HG02588 (cell line): ENCODE results near the gene MRPL49.
"Not testable (repeated sequence)": the region's sequence is repeated elsewhere in the genome, so short reads cannot be mapped to it uniquely, and the experiment has no call there.

Experiments
- ATAC-seq: cut with Tn5 transposase; IDR thresholded peaks from one replicate; pipeline ENCODE4 v1.9.1; 2021; ENCODE audit warnings: mild to moderate bottlenecking, moderate library complexity; ENCODE audit not compliant: unreplicated experiment

Gene MRPL49

DNA sequence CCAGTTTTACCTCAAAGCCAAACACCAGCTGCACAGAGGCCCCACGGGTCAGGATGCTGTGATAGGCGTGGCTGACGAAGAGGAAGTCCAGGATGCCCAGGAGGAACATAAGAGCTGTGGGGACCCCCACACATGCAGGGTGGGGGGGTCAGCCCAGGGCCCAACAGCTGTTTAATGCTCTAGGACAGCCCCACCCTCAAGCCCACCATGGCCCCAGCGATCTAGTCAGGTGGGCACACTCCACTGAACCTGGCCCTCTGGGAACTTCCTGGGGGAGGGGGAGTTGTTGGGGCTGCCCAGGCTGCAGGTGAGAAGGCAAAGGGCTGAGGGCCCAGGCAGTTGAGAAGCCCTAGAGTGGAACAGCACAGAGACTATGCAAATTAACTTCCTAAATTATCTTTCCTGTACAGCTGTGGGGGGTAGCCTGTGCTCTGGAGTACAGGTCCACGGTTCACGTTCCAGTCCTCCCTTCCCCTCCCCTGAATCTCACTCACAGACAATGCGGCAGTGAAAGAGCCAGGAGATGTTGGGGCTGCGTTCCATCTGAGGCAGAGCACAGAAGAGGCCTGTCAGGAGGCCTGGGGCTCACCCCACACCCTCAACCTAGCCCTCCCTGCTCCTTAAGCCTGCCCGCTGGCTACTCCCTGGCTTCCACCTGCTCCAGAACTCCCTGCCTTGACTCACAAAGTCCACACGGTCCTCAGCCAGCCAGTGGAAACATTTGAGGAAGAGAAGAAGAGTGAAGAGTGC, 10.3 kb downstream of the MRPL49 start:
- peak; percentile 35 for ATAC-seq

DNA sequence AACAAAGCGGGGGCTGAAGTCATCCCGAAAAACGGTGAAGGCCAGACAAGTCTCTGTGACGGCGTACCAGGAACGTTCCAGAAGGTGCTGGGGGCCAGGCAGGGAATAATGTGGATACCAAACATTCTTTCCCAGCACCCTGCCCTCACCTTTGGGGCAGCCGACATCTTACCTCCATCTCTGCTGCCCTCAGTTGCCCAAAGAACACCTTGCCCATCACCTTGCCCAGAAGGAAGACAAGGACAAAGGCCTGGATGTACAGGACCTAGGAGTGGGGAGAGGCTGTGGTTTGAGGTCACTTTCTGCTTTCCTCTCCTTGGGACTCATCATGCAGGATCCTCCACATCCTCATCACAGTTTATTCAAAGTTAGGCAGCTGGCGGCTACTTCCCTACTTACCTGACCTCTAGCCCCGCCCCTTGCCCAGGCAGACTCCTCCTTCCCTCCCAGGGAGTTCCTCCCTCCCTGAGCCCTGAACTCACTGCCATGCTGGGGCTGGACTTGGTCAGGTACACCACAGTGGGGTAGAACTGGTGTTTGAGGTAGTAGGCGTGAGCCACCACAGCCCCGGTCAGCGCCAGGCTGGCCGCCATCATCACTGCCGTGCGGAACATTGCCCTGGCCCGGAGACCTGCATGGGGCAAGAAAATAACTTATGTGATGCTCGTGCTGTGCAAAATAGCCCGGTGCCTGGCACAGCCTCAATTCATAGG, 11.0 kb downstream of the MRPL49 start:
- ATAC-seq, result no peak

DNA sequence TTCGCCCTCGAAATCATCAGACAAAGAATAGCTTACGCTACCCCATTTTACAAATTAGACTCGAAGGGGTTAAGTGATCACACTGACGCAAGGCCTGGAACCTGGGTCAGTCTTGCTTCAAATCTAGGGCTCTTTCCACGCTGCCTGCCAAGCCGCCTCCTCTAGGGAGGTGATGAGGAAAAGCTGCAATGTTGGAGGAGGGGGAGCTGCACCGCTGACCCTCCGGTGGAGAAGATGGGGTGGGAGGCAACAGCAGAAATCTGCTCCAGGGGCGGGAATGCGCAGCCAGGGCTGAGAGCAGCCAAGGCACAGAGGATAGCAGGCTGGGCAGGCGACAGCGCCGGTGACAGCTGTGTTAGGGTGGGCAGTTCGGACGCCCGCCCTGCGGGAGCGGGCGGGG, 11.6 kb downstream of the MRPL49 start:
- no peak for ATAC-seq

DNA sequence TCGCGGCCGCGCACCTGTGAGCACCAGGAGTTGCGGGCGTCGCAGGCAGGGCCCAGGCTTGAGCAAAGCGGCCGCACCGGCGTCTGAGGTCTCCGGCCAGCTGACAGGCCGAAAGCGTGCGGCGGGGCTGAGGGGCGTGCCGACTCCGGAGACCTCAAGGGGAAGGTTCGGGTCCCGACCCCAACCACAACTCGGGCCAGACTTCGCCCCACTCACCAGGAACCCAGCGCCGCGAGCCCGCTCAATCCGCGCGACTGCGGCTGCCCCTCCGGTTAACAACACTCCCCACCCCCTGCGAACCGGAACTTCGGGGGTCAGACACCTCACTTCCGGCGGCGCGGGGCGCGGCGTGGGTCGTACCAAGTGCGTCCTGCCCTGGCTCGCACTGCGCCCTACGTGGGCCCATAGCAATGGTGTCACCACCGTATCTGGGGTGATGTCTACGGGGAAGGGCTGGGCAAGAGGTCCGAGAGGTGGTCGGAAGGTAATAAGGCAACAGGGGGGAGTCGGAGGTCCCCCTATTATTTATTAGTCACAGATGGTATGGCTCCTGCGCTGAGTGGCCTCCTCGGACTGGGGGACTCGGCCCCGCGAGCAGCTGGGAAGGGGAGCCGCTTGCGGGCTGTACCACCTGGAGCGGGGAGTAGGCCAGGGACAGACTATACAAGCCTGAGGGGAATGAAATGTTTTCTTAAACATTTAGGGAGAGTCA, 12.3 kb downstream of the MRPL49 start, which contains the start of gene SYVN1:
SYVN1 (minus strand) TSS at position 280 of the 712 bp plus-strand sequence. CDS start 918 bp downstream, outside the sequence.
- ATAC-seq, result peak; percentile 55

DNA sequence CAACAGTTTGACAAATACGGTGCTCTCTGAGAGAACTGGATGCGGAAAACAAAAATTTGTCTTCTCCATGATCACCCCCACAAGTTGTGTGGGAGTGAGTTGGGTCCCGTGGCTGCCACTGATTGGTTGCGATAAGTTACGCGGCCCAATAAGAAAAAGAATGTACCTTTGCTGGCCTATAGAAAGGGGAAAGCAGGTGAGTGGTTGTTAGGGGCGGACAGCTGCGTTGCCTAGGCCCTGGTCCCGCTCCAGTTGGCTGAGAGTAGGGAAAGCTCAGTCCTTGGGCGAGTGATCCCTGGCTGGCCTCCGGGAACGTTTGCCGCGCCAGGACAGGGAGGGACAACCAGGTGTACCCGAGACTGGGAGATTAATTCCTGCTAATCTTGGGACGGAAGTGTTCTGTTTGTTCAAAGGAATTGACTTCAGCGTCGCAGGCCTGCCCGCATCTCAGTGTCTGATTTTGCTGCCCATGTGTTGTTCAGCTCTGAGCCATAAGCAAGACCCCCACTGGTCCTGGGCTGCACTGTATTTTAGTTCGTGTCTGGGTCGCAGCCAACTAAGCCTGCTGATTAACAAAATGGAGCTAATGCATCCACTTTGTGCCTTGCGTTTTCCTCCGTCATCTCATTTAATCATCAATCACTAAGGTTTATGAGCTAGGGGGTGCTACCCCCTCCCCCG, 13.0 kb downstream of the MRPL49 start:
- ATAC-seq, result peak; percentile 61

DNA sequence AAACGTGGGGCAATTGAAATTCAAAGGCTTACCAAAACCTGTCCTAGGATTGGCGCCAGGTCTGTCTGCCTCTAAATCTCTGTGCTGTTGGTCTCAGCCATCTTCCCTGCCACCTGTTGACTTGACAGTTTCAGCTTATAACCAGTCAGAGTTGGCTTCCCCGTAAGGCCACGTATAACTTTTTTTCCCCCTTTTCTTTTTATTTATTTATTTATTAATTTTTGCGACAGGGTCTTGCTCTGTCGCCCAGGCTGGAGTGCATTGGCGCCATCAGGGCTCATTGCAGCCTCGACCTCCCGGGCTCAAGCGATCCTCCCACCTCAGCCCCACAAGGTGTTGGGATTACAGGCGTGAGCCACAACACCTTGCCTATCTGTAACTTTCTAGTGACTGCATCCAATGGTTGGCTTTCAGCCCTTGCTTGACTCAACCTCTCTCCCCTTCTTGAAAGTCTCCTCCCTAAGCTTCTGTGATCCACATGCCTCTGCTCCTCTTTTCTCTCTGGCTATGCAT, 13.6 kb downstream of the MRPL49 start:
- ATAC-seq, result no peak

DNA sequence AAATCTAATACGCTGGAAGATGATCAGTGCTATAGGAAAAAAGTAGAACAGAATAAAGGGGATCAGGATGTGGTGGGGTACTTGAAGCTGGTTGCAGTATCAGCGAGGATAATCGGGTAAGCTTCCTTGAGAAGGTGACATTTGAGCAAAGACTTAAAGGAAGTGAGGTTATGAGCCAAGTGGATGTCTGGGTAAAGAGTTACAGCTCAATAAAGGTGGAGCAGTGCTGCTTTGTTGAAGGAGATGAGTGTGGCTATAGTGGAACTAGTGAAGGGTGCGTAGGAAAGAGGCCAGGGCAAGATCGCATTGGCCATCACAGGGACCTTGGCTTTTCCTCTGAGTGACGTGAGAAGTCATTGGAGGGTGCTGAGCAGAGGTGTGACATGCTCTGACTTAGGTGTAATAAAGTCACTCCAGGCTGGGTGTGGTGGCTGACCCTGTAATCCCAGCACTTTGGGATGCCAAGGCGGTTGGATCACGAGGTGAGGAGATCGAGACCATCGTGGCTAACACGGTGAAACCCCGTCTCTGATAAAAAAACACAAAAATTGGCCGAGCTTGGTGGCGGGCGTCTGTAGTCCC, 14.5 kb downstream of the MRPL49 start:
- no peak for ATAC-seq

DNA sequence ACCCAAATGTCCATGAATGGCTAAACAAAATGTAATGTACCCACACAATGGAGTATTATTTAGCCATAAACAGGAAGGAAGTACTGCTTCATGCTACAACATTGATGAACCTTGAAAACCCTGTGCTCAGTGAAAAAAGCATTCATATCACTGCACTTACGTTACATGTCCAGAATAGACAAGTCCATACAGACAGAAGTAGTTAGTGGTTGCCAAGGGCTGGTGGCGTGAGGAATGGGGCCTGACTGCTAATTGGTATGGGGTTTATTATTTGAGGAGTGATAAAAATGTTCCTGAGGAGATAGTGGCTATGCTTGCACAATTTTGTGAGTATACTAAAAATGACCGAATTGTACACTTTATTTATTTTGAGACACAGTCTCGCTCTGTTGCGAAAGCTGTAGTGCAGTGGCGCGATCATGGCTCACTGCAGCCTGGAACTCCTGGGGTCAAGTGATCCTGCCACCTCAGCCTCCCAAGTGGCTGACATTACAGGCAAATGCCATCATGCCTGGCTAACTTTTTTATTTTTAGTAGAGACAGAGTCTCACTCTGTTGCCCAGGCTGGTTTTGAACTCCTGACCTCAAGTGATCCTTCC, 19.9 kb downstream of the MRPL49 start:
- ATAC-seq, result no peak

DNA sequence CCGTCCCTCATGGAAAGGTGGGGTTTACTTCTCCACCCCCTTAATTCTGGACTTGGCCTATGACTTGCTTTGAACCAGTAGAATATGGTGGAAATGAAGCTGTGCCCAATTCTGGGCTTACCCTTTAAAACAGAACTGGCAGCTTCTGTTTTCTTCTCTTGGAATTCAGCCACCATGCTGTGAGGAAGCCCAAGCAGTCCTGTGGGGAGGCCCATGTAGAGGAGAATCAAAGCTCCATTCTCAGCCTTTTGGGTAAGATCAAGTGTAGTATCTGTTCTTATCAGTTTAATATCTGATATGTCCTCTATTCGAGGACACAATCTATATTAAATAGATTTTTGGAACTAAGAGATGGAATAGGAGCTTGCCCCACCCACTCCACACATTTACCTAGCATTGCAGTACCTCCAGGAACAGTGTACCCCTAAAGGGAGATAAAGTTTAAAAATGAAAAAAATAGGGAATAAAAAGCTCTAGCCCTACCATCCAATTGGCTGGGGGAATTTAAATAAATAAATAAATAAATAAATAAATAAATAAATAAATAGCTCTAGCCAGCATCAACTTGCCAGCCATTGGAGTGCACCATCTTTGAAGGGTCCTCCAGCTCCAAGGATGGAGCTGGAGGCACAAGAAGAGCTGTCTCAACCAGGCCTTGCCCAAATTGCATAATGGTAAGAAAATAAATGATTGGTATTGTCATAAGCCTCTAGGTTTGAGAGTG, 25.4 kb downstream of the MRPL49 start:
- no peak for ATAC-seq

DNA sequence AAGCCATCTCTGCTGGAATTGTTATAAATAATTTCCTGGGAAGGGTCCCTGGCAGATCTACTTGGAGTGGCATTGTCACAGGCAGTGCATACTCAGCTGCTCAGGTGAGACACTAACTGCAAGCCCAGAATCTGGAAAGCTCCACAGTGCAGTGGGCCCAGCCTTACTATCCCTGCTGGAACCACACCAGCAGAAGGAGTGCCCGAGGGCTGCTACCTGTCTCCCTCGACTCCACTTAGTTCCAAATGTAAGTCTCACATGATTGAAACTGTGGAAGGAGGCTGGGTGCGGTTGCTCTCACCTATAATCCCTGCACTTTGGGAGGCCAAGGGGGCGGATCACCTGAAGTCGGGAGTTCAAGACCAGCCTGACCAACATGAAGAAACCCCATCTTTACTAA, 26.5 kb downstream of the MRPL49 start:
- ATAC-seq, result no peak

DNA sequence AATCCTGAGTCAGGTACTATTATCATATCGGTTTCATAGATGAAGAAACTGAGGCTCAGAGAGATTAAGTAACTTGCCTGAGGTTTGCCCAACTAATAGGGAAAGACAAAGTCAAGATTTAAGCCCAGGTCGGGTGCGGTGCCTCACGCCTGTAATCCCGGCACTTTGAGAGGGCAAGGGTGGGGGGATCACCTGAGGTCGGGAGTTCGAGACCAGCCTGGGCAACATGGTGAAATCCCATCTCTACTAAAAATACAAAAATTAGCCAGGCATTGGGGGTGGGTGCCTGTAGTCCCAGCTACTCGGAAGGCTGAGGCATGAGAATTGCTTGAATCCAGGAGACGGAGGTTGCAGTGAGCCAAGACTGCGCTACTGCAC, 28.0 kb downstream of the MRPL49 start:
- not testable (repeated sequence) for ATAC-seq

DNA sequence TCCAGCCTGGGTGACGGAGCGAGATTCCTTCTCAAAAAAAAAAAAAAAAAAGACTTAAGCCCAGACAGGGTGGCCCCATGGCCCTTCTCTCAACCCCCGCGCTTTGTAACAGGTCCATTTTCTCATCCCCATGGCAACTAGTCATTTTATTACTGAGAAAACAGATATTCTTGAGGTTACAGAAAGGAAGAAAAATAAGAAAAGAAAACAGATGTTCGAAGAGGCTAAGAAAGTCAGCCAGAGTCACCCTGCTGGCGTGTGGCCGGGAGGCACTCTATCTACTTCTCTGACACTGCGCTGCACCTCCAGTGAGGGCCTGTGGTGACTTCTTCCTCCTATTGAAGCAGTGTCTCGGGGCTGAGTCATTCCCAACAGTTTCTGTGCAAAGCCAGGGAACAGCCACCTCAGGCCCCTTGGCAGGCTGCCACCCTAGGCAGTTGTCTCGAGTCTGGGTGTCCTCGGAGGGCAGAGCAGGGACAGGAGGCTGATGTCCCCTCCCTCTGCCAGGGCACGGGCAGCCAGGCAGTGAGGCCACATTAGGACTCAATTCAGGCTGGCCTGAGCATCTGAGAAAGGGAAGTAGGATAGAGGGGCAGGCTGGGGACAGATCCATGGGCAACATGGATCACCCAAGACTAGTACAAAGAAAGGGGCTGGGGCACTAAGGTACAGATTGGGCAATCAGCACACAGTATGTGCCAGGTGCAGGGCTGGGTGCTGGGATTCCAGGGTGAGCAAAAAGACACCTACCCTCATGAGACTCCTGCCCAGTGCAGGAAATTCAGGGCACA, 28.6 kb downstream of the MRPL49 start:
- no peak for ATAC-seq

DNA sequence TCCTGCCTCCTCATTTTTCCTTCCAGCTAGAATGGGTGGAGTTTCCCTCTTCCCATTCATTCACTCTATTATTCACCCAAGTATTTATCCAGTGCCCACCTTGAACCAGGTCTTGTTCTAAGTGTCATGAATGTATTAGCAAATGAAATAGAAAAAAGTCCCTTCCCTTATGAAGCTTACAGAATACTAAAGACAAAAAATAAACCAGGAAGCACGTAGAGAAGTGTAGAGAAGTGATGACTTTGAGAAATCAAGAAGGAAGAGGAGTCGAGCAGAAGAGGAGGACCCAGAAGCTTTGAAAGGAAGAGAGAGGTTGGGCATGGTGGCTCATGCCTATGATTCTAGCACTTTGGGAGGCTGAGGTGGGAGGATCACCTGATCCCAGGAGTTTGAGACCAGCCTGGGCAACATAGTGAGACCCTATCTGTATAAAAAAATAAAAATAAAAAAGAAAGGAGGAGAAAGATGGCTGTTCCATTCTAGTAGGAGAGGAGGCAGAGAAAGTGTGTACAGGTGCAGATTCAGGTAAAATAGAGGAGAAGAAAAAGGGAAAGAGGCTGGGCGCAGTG, 29.3 kb downstream of the MRPL49 start:
- no peak for ATAC-seq

DNA sequence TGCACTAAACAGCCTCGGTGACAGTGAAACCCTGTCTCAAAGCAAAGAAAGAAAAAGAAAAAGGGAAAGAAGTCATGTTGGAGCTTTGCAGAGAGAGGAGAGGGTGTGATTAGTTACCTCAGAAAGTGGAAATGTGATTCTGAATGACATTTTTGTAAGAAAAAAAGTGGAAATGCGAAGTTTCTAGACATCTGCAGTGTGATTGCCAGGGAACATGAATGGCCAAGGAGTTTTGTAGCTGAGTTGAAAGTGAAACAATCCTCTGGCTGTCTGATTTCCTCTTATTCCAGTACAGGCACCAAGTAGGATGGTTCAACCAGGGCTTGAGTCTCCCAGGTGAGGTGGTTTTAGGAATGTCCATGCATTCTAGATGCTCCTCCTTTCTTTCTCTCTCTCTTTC, 30.0 kb downstream of the MRPL49 start:
- no peak for ATAC-seq

DNA sequence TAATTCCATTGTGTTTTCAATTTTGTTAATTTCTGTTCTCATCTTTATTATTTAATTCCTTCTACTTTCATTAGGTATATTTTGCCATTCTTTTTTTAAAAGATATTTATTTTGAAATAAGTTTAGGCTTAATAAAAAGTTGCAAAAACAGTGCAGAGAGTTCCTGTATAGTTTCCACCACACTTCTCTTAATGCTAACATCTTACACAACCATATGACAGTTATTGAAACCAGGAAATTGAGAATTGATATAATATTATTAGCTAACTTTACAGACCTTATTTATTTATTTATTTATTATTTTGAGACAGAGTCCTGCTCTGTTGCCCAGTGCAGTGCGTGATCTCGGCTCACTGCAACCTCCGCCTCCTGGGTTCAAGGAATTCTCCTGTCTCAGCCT, 34.1 kb downstream of the MRPL49 start:
- no peak for ATAC-seq

DNA sequence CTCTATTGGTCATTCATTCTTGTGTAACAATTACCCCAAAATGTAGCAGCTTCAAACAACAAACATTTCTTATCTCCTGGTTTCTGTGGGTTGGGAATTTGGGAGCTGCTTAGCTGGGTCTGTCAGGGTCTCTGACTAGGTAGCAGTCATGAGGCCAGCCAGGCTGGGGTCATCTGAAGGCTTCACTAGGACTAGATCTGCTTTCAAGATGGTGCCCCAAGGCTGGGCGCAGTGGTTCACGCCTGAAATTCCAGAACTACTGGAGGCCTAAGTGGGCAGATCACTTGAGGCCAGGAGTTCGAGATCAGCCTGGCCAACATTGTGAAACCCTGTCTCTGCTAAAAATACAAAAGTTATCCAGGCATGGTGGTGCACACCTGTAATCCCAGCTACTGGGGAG, 34.8 kb downstream of the MRPL49 start:
- no peak for ATAC-seq

DNA sequence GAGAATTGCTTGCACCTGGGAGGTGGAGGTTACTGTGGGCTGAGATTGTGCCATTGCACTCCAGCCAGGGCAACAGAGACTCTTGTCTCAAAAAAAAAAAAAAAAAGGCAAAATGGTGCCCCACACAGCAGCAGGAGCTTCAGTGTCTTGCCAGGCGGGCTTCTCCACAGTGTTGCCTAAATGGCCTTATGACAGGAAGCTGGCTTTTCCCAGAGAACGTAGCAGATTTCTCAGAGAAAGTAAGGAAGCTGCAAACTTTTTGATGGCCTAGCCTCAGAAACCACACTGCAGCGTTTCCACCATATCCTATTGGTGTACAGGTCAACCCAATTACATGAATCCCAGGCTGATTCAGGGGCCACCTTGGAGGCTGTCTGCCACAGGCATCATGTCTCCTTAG, 35.2 kb downstream of the MRPL49 start:
- ATAC-seq, result no peak

DNA sequence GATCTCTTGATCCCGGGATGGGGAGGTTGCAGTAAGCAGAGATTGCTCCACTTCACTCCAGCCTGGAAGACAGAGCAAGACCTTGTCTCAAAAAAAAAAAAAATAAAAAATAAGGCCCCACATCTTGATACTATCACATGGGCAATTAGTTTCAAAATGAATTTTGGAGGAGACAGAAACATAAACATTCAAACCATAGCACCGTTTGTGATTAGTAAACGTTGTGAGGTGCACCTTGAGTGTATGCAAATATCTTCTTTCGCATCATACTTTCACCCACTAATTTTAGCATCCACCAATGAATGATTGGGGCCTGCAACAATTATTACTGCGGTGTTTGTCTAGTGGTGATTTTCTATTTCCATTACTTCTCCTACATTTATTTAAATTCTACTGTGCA, 36.9 kb downstream of the MRPL49 start:
- no peak for ATAC-seq

DNA sequence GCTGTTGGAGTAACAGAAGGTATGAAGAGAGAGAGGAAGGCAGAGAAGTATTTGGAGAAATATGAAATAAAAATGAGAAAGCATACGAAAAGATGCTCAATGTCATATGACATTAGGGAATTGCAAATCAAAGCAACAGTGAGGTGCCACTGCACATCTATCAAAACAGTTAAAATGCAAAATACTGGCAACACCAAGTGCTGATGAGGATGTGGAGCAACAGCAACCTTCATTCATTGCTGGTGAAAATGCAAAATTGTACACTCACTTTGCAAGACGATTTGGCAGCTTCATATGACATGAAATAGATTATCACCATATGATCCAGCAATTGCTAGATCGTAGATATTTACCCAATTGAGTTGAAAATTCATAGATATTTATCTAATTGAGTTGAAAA, 38.5 kb downstream of the MRPL49 start:
- ATAC-seq, result no peak
